CD4-positive, alpha-beta memory T cell (primary cell): Measurements from ENCODE around the gene SFXN5. TPM values are rescaled to one million over a fixed set of nuclear protein-coding genes. Genes with fewer than 3 reads are reported as not detected.

ENCODE experiments used
- CTCF ChIA-PET: fragments of 350-600 bp; sonication (Branson Sonifier 250); formaldehyde crosslinking; loops from one replicate; lab custom pipeline; 2021; ENCODE audit warnings: inconsistent platforms; ENCODE audit not compliant: partially characterized antibody; lab: Charles Lee
- POLR2A ChIA-PET: fragments of 350-600 bp; sonication (Branson Sonifier 250); formaldehyde crosslinking; loops from one replicate; lab custom pipeline; 2021; ENCODE audit not compliant: partially characterized antibody; lab: Charles Lee
- DNase-seq, 5 donors: peaks; one replicate each; pipeline versions ENCODE4 v3.0.0 to v3.0.0-alpha.2; 2020 to 2022; ENCODE audit warnings: mixed read lengths in 1 of 5
- H3K27ac ChIP-seq: one replicate; pipeline ENCODE4 v1.7.0; 2013; ENCODE audit warnings: low read depth, low read length
- H3K27me3 ChIP-seq: 2 replicates; pipeline ENCODE4 v1.7.0; 2013; ENCODE audit warnings: mild to moderate bottlenecking, low read length, moderate library complexity; ENCODE audit not compliant: insufficient read depth
- H3K36me3 ChIP-seq: 2 replicates; pipeline ENCODE4 v1.7.0; 2013; ENCODE audit warnings: mild to moderate bottlenecking, low read length, moderate library complexity; ENCODE audit not compliant: insufficient read depth
- H3K4me1 ChIP-seq: 2 replicates; pipeline ENCODE4 v1.7.0; 2013; ENCODE audit warnings: mild to moderate bottlenecking, low read length, moderate library complexity; ENCODE audit not compliant: insufficient read depth
- H3K4me3 ChIP-seq, 2 donors: one replicate each; pipeline ENCODE4 v1.7.0; 2013; ENCODE audit warnings: low read length in 2 of 2, mild to moderate bottlenecking in 1 of 2
- H3K9me3 ChIP-seq, 2 donors: one replicate each; pipeline ENCODE4 v1.7.0; 2013; ENCODE audit warnings: low read length in 2 of 2, control low read depth in 1 of 2; ENCODE audit not compliant: control insufficient read depth in 1 of 2
- H3K27ac Mint-ChIP-seq, 7 donors: one replicate each; pipeline ENCODE4 v1.8.0; 2020 to 2021; ENCODE audit warnings: mixed read lengths in 7 of 7, mild to moderate bottlenecking in 6 of 7, inconsistent platforms in 3 of 7, moderate library complexity in 3 of 7
- H3K27me3 Mint-ChIP-seq, 2 donors: one replicate each; pipeline ENCODE4 v1.8.0; 2020 to 2021; ENCODE audit warnings: mixed read lengths in 2 of 2
- H3K36me3 Mint-ChIP-seq, 2 donors: one replicate each; pipeline ENCODE4 v1.8.0; 2020 to 2021; ENCODE audit warnings: mixed read lengths in 2 of 2, inconsistent platforms in 1 of 2, mild to moderate bottlenecking in 1 of 2
- H3K4me1 Mint-ChIP-seq, 4 donors: one replicate each; pipeline ENCODE4 v1.8.0; 2020 to 2021; ENCODE audit warnings: mixed read lengths in 4 of 4, mild to moderate bottlenecking in 1 of 4
- H3K4me3 Mint-ChIP-seq, 8 donors: one replicate each; pipeline ENCODE4 v1.8.0; 2020 to 2021; ENCODE audit warnings: mixed read lengths in 8 of 8, mild to moderate bottlenecking in 7 of 8, moderate library complexity in 6 of 8, inconsistent platforms in 3 of 8
- H3K9me3 Mint-ChIP-seq, 8 donors: one replicate each; pipeline ENCODE4 v1.8.0; 2020 to 2021; ENCODE audit warnings: mixed read lengths in 8 of 8, mild to moderate bottlenecking in 5 of 8, inconsistent platforms in 3 of 8, moderate library complexity in 1 of 8
- intact Hi-C: fragments of 100-400 bp; cut with micrococcal nuclease; formaldehyde crosslinking; loops from one replicate; pipeline ENCODE4 v1.15.1; 2023
- polyA plus RNA-seq, 2 donors: library from polyadenylated mRNA; unstranded; fragments of 300-500 nt; fragmentation: Illumina TruSeq; gene quantifications; one replicate each; pipeline ENCODE4 v1.2.3, GENCODE V29; 2021
- total RNA-seq, 2 experiments: library from RNA; stranded (reverse); gene quantifications; one replicate each; pipeline ENCODE4 v1.2.3, GENCODE V29; 2021

The SFXN5 gene
- total and polyA plus RNA-seq, 4 experiments from 2014 or later, result 0.95 to 10.0 (median 4.1) TPM

- ChIA-PET CTCF (interaction anchor here (1.3 kb wide), 1 partner anchor 97 kb away, joined by 3 read pairs; no protein-coding TSS in a partner anchor), POLR2A (no interaction called here)
- no peak overlapping the region for H3K4me3 ChIP-seq
- H3K36me3 Mint-ChIP-seq, result peaks cover 0 to 6% of the 10 kb centered on the region in 2 donors
- H3K27me3 ChIP-seq, result no peaks in the 10 kb centered on the region
- no peaks in the 10 kb centered on the region for H3K9me3 ChIP-seq
- H3K27ac Mint-ChIP-seq, result peak overlapping the region in 3 of 7 donors; percentile 5 to 39 (median 39)
- peaks cover 2 to 11% (median 3%) of the 10 kb centered on the region in 4 donors for H3K4me1 Mint-ChIP-seq
- H3K27me3 Mint-ChIP-seq, result no peaks in the 10 kb centered on the region
- no peaks in the 10 kb centered on the region for H3K9me3 Mint-ChIP-seq
- no peak for DNase-seq
- H3K4me1 ChIP-seq, result no peaks in the 10 kb centered on the region
- no peak overlapping the region for H3K4me3 Mint-ChIP-seq
- H3K36me3 ChIP-seq, result no peaks in the 10 kb centered on the region
- H3K27ac ChIP-seq, result no peak overlapping the region
- intact Hi-C loops, result no loop called here
Observed at GRCh38 chr2:73063909-73064875, 7.3 kb downstream of the SFXN5 start.

- Mint-ChIP-seq H3K4me3 (no peak overlapping the region), H3K27me3 (no peaks in the 10 kb centered on the region), H3K9me3 (no peaks in the 10 kb centered on the region), H3K36me3 (peaks cover 0 to 6% of the 10 kb centered on the region in 2 donors), H3K4me1 (peaks cover 0 to 4% (median 0%) of the 10 kb centered on the region in 4 donors), H3K27ac (no peak overlapping the region)
- Histone ChIP-seq H3K9me3 (no peaks in the 10 kb centered on the region), H3K36me3 (no peaks in the 10 kb centered on the region), H3K27me3 (no peaks in the 10 kb centered on the region), H3K27ac (no peak overlapping the region), H3K4me1 (no peaks in the 10 kb centered on the region), H3K4me3 (no peak overlapping the region)
- ChIA-PET POLR2A (no interaction called here), CTCF (interaction anchor here (1.3 kb wide), 1 partner anchor 98 kb away, joined by 3 read pairs; no protein-coding TSS in a partner anchor)
- intact Hi-C loops, result no loop called here
- no peak for DNase-seq
Observed at GRCh38 chr2:73063472-73063871, 8.0 kb downstream of the SFXN5 start.

DNA sequence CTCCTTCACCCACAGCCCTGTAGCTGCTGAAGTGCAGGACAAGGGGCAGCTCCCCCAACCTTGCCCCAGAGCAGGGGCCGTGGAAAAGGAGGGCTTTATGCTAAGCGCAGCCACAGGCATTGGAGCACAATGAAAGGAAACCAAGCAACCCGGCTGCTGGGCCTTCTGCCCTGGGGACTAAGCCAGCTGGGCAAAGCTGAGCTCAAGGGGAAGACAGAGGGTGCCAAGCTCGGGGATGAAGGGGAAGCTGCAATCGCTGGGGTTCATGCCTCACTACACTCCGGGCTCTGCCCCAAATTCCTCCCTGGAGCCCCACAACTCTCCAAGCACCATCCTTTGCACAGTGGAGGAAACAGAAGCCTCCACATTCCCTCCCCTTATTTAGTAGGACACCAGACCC is 12.4 kb downstream of the SFXN5 start:
- DNase-seq, result no peak
- Histone ChIP-seq H3K4me1 (no peaks in the 10 kb centered on the region), H3K36me3 (no peaks in the 10 kb centered on the region), H3K27me3 (no peaks in the 10 kb centered on the region), H3K4me3 (no peak overlapping the region), H3K9me3 (no peaks in the 10 kb centered on the region), H3K27ac (no peak overlapping the region)
- no peak overlapping the region for H3K27ac Mint-ChIP-seq
- peaks cover 14 to 33% of the 10 kb centered on the region in 2 donors for H3K36me3 Mint-ChIP-seq
- intact Hi-C loops, result no loop called here
- H3K27me3 Mint-ChIP-seq, result no peaks in the 10 kb centered on the region
- no peak overlapping the region for H3K4me3 Mint-ChIP-seq
- no peaks in the 10 kb centered on the region for H3K4me1 Mint-ChIP-seq
- ChIA-PET POLR2A (no interaction called here), CTCF (interaction anchor here (1.5 kb wide), 1 partner anchor 153 kb away, joined by 4 read pairs; no protein-coding TSS in a partner anchor)
- H3K9me3 Mint-ChIP-seq, result peaks cover 0 to 16% (median 8%) of the 10 kb centered on the region in 8 donors

DNA sequence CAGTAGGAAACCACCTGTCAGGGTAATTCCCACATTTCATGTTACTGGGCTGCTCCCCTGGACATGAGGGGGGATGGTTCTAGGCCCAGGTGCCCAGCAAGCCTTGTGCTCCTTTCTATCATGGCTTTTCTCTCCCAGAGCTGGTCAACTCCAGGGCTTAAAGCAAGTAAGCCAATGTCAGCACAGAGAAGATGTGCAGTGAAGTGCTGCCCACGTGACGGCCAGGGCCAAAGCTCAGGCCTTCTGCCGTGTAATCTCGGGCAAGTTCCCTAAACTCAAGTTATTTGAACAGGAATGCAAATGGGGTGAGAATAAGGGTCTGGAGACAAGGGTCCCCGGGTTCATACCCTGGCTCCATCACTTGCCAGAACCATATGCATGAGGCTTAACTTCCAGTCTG is 16.5 kb downstream of the SFXN5 start:
- Histone ChIP-seq H3K9me3 (no peaks in the 10 kb centered on the region), H3K4me1 (no peaks in the 10 kb centered on the region), H3K4me3 (no peak overlapping the region), H3K36me3 (no peaks in the 10 kb centered on the region), H3K27me3 (no peaks in the 10 kb centered on the region), H3K27ac (no peak overlapping the region)
- ChIA-PET POLR2A (no interaction called here), CTCF (no interaction called here)
- intact Hi-C loops, result no loop called here
- no peaks in the 10 kb centered on the region for H3K27me3 Mint-ChIP-seq
- no peak for DNase-seq
- no peak overlapping the region for H3K4me3 Mint-ChIP-seq
- H3K36me3 Mint-ChIP-seq, result peaks cover 17 to 33% of the 10 kb centered on the region in 2 donors
- H3K27ac Mint-ChIP-seq, result peak overlapping the region in 1 of 7 donors; percentile 25
- H3K4me1 Mint-ChIP-seq, result no peaks in the 10 kb centered on the region
- peaks cover 0 to 16% (median 8%) of the 10 kb centered on the region in 8 donors for H3K9me3 Mint-ChIP-seq

DNA sequence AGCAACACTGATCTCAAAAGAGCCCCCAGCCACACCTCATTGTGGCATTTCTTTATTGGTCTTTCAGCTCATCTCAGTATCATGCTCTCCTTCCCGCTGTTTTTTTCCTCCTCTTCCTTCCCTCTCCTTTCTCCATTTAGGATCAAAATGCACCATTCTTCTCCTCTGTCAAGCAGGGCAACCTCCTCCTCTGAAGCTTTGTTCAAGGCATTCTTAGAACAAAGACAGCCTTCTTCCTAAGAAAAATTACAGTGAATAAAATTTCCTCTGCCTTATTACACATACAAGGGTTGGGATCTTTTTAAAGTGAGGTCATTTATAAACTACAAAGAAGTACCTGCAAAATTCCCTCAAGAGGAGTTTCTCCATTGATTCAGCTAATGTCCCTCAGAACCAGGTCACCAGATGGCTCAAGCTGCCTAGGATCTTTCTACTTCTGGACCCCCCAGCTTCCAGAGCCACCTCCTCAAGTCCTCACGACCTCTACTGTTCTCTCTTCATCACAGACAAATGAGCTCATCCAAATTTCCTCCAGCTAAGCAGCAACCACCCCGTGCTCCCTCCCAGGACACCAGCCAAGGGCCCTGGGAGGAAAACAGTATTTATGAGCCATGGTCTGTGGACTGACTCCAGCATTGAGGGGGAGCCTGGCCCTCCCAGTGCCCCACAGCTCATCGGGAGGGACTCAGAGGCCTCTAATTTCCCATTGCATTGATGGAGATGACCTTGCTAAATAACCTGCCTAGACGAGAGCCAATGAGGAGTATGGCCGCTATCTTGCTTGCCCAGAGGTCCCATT is 18.0 kb downstream of the SFXN5 start:
- CTCF ChIA-PET, result no interaction called here
- H3K9me3 Mint-ChIP-seq, result peaks cover 0 to 16% (median 8%) of the 10 kb centered on the region in 8 donors

GRCh38 chr2:73050121-73050545 is 21.4 kb downstream of the SFXN5 start:
- ChIA-PET POLR2A (no interaction called here), CTCF (no interaction called here)
- H3K27me3 Mint-ChIP-seq, result no peaks in the 10 kb centered on the region
- no peaks in the 10 kb centered on the region for H3K27me3 ChIP-seq
- no peaks in the 10 kb centered on the region for H3K4me1 Mint-ChIP-seq
- no peak overlapping the region for H3K4me3 ChIP-seq
- no peaks in the 10 kb centered on the region for H3K9me3 ChIP-seq
- H3K27ac ChIP-seq, result no peak overlapping the region
- no peak for DNase-seq
- intact Hi-C loops, result no loop called here
- H3K36me3 Mint-ChIP-seq, result peaks cover 3 to 11% of the 10 kb centered on the region in 2 donors
- peaks cover 0 to 5% (median 0%) of the 10 kb centered on the region in 8 donors for H3K9me3 Mint-ChIP-seq
- H3K36me3 ChIP-seq, result no peaks in the 10 kb centered on the region
- H3K4me3 Mint-ChIP-seq, result no peak overlapping the region
- no peak overlapping the region for H3K27ac Mint-ChIP-seq
- no peaks in the 10 kb centered on the region for H3K4me1 ChIP-seq

More for the DNA sequence above, 18.0 kb downstream of the SFXN5 start:
- intact Hi-C loops, result no loop called here
- H3K27ac ChIP-seq, result no peak overlapping the region
- Mint-ChIP-seq H3K27me3 (no peaks in the 10 kb centered on the region), H3K36me3 (peaks cover 17 to 32% of the 10 kb centered on the region in 2 donors), H3K27ac (peak overlapping the region in 1 of 7 donors; percentile 17), H3K4me1 (no peaks in the 10 kb centered on the region), H3K4me3 (no peak overlapping the region)
- no peaks in the 10 kb centered on the region for H3K4me1 ChIP-seq
- no peaks in the 10 kb centered on the region for H3K9me3 ChIP-seq
- no peak for DNase-seq
- H3K36me3 ChIP-seq, result no peaks in the 10 kb centered on the region
- H3K4me3 ChIP-seq, result no peak overlapping the region
- POLR2A ChIA-PET, result no interaction called here
- no peaks in the 10 kb centered on the region for H3K27me3 ChIP-seq
